ENCODE results near the gene VPS9D1.

GRCh38 chr16:89738538-89739317 lies 18.0 kb upstream of the VPS9D1 start:
- TF ChIP-seq CTCF (IDR thresholded peaks at IDR 0.05) (no peak), POLR2A (IDR thresholded peaks at IDR 0.05) (no peak)
